Measurements from ENCODE around the gene CDR2L. TPM values are rescaled to one million over a fixed set of nuclear protein-coding genes. Genes with fewer than 3 reads are reported as not detected.

The CDR2L gene
- total RNA-seq, 1 experiment from 2014 or later: 31.0 TPM

DNA sequence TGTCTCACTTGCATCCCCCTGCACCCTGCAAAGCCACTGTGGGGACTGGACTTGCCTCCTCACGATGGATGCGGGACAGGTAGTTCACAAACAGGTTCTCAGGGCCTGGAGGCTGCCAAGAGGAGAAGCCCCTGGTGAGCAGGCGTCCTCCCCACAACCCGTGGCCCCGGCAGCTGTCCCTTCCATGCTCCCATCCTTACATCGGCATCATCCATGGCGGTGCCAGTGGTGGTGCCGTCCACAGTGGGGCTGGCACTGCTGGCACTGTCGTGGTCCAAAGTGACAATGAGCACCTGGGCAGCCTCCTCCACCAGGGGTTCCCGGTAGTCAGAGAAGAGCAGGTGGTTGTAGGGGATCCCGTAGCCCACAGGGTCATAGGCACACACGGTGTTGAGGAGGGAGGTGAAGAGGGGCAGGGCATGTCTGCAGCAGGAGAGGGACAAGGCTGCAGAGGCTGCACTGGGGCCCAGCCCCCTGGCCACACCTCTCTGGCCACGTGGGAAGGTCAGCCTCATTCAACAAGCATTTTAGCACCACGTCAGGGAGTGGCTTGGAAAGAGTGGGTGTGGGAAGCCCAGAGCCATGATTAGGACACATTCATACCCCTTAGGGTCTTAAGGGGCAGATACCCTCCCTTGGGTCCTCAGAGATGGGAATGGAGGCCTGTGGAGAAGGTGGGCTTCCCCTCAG lies 27.5 kb upstream of the CDR2L start:
- DNase-seq (ENCODE audit: low spot score) (no peak), ATAC-seq (no peak)
- no peak overlapping the region for H3K4me3 Mint-ChIP-seq
- H3K9me3 Mint-ChIP-seq: no peaks in the 10 kb centered on the region
- CTCF ChIA-PET: interaction anchor here (0.6 to 6.5 kb wide), 62 partner anchors 8 to 281 kb away, joined by 3 to 206 read pairs (median 10); partner anchors contain the start of genes ARMC7, ATP5PD, CDR2L and FADS6
- POLR2A ChIA-PET: interaction anchor here (1.2 to 2.2 kb wide), 2 partner anchors 52 to 87 kb away, joined by 4 to 18 read pairs; partner anchors contain the start of genes FDXR and MRPL58
- peaks cover 8% of the 10 kb centered on the region for H3K4me1 Mint-ChIP-seq
- peaks cover 16% of the 10 kb centered on the region for H3K27me3 Mint-ChIP-seq (ENCODE audit: low read depth)
- no peak overlapping the region for H3K27ac Mint-ChIP-seq
- no peaks in the 10 kb centered on the region for H3K36me3 Mint-ChIP-seq
- no peak for TF ChIP-seq NFYB (CRISPR knock-in tag; conservative IDR thresholded peaks at IDR 0.05; ENCODE audit: low read depth)
- TF ChIP-seq FOXP1 (CRISPR knock-in tag; IDR thresholded peaks at IDR 0.05; ENCODE audit: borderline replicate concordance): no peak
- TF ChIP-seq MYBL2 (CRISPR knock-in tag; IDR thresholded peaks at IDR 0.05): no peak
- TF ChIP-seq ZNF138 (CRISPR knock-in tag; conservative IDR thresholded peaks at IDR 0.05): no peak
- TF ChIP-seq MLX (CRISPR knock-in tag; IDR thresholded peaks at IDR 0.05): no peak
- TF ChIP-seq, protein P1, sequence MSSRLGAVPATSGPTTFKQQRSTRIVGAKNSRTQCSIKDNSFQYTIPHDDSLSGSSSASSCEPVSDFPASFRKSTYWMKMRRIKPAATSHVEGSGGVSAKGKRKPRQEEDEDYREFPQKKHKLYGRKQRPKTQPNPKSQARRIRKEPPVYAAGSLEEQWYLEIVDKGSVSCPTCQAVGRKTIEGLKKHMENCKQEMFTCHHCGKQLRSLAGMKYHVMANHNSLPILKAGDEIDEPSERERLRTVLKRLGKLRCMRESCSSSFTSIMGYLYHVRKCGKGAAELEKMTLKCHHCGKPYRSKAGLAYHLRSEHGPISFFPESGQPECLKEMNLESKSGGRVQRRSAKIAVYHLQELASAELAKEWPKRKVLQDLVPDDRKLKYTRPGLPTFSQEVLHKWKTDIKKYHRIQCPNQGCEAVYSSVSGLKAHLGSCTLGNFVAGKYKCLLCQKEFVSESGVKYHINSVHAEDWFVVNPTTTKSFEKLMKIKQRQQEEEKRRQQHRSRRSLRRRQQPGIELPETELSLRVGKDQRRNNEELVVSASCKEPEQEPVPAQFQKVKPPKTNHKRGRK (CRISPR knock-in tag; IDR thresholded peaks at IDR 0.05; ENCODE audit: borderline replicate concordance): no peak
- no peak for TF ChIP-seq NFATC4 (CRISPR knock-in tag; IDR thresholded peaks at IDR 0.05)

GRCh38 chr17:74960570-74961342 lies 26.7 kb upstream of the CDR2L start:
- Mint-ChIP-seq H3K4me1 (peaks cover 8% of the 10 kb centered on the region), H3K4me3 (no peak overlapping the region), H3K27ac (no peak overlapping the region), H3K27me3 (ENCODE audit: low read depth) (peaks cover 16% of the 10 kb centered on the region), H3K9me3 (no peaks in the 10 kb centered on the region), H3K36me3 (no peaks in the 10 kb centered on the region)
- ChIA-PET POLR2A (interaction anchor here (0.7 to 2.2 kb wide), 4 partner anchors 51 to 280 kb away, joined by 3 to 18 read pairs (median 6); partner anchors contain the start of genes FDXR and MRPL58), CTCF (interaction anchor here (0.5 to 4.9 kb wide), 87 partner anchors 9 to 867 kb away, joined by 3 to 139 read pairs (median 6); partner anchors contain the start of genes ARMC7, ATP5PD, CDR2L and FADS6)
- peak; percentile 82 for DNase-seq (ENCODE audit: low spot score)
- TF ChIP-seq ZNF416 (CRISPR knock-in tag; IDR thresholded peaks at IDR 0.05) (no peak), CBFB (CRISPR knock-in tag; IDR thresholded peaks at IDR 0.05; ENCODE audit: low read depth) (no peak), HMGXB4 (CRISPR knock-in tag; IDR thresholded peaks at IDR 0.05) (0 out of 2 replicates have a peak, but pooled peaks have one; percentile 45), TEAD4 (CRISPR knock-in tag; IDR thresholded peaks at IDR 0.05) (0 out of 2 replicates have a peak, but pooled peaks have one; percentile 28), NFE2L1 (CRISPR knock-in tag; IDR thresholded peaks at IDR 0.05) (peak; percentile 56; the same call in 1 of the 2 replicates), CREB1 (CRISPR knock-in tag; IDR thresholded peaks at IDR 0.05) (0 out of 2 replicates have a peak, but pooled peaks have one; percentile 40), FOXP1 (CRISPR knock-in tag; IDR thresholded peaks at IDR 0.05; ENCODE audit: borderline replicate concordance) (peak; percentile 74; the same call in 1 of the 2 replicates), SOX15 (CRISPR knock-in tag; IDR thresholded peaks at IDR 0.05) (no peak), TEAD1 (CRISPR knock-in tag; IDR thresholded peaks at IDR 0.05) (peak; percentile 27; the same call in 1 of the 2 replicates), PRRX2 (CRISPR knock-in tag; IDR thresholded peaks at IDR 0.05) (no peak), ZNF138 (CRISPR knock-in tag; conservative IDR thresholded peaks at IDR 0.05) (no peak), JAZF1 (CRISPR knock-in tag; IDR thresholded peaks at IDR 0.05) (no peak), ETV6 (CRISPR knock-in tag; IDR thresholded peaks at IDR 0.05) (0 out of 2 replicates have a peak, but pooled peaks have one; percentile 46), GABPB1 (CRISPR knock-in tag; IDR thresholded peaks at IDR 0.05) (0 out of 2 replicates have a peak, but pooled peaks have one; percentile 39)
- TF ChIP-seq, protein P2, sequence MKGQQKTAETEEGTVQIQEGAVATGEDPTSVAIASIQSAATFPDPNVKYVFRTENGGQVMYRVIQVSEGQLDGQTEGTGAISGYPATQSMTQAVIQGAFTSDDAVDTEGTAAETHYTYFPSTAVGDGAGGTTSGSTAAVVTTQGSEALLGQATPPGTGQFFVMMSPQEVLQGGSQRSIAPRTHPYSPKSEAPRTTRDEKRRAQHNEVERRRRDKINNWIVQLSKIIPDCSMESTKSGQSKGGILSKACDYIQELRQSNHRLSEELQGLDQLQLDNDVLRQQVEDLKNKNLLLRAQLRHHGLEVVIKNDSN (CRISPR knock-in tag; IDR thresholded peaks at IDR 0.05): peak; percentile 84
- TF ChIP-seq, protein P3, sequence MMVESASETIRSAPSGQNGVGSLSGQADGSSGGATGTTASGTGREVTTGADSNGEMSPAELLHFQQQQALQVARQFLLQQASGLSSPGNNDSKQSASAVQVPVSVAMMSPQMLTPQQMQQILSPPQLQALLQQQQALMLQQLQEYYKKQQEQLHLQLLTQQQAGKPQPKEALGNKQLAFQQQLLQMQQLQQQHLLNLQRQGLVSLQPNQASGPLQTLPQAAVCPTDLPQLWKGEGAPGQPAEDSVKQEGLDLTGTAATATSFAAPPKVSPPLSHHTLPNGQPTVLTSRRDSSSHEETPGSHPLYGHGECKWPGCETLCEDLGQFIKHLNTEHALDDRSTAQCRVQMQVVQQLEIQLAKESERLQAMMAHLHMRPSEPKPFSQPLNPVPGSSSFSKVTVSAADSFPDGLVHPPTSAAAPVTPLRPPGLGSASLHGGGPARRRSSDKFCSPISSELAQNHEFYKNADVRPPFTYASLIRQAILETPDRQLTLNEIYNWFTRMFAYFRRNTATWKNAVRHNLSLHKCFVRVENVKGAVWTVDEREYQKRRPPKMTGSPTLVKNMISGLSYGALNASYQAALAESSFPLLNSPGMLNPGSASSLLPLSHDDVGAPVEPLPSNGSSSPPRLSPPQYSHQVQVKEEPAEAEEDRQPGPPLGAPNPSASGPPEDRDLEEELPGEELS (CRISPR knock-in tag; IDR thresholded peaks at IDR 0.05): no peak
- TF ChIP-seq, protein P4, sequence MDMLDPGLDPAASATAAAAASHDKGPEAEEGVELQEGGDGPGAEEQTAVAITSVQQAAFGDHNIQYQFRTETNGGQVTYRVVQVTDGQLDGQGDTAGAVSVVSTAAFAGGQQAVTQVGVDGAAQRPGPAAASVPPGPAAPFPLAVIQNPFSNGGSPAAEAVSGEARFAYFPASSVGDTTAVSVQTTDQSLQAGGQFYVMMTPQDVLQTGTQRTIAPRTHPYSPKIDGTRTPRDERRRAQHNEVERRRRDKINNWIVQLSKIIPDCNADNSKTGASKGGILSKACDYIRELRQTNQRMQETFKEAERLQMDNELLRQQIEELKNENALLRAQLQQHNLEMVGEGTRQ (CRISPR knock-in tag; IDR thresholded peaks at IDR 0.05): peak; percentile 65
- TF ChIP-seq, protein P5, sequence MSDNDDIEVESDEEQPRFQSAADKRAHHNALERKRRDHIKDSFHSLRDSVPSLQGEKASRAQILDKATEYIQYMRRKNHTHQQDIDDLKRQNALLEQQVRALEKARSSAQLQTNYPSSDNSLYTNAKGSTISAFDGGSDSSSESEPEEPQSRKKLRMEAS (CRISPR knock-in tag; IDR thresholded peaks at IDR 0.05): peak; percentile 87
- ATAC-seq: peak; percentile 38

Measured in WTC11 (cell line).